ENCODE measurements around the gene QKI. TPM values are rescaled to one million over a fixed set of nuclear protein-coding genes. Genes with fewer than 3 reads are reported as not detected.

The QKI gene
- total and polyA plus RNA-seq, 2 of the 8 experiments (the other 6 are each of a cell fraction or from before 2014, with no cell fraction given), result 181 to 183 TPM

DNA sequence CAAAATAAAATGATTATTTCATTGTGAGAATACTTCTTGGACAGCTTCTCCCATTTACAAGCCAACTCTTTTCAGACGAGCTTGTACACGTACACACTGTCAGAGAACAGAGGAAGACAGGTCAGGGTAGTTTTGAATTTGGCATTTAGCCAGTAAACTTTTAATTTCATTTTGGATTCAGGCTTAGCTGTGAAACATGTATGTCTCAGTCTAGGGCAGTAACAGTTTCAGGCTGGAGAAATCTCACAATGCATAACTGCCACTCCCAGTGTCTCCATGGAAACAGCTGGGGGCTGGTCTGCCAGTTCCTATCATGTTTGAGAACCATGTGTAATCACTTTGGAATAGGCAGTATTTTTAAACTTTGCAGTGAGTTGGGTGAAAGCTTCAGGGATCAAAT lies 22.0 kb upstream of the QKI start (continued):
- TF ChIP-seq SUZ12 (IDR thresholded peaks at IDR 0.05; ENCODE audit: low read length) (no peak), TBP (IDR thresholded peaks at IDR 0.05; ENCODE audit: low read depth, low read length) (no peak), TEAD4 (IDR thresholded peaks at IDR 0.05; ENCODE audit: low read depth, low read length) (no peak), GTF2F1 (IDR thresholded peaks at IDR 0.05; ENCODE audit: borderline replicate concordance, low read depth, low read length) (no peak), TAF7 (optimal IDR thresholded peaks at IDR 0.05; ENCODE audit: borderline replicate concordance, low read depth, low read length) (no peak), JUN (IDR thresholded peaks at IDR 0.05; ENCODE audit: low read depth, low read length) (no peak), SP2 (IDR thresholded peaks at IDR 0.05; ENCODE audit: low read length) (no peak)
